IPS DF 4.7 (cell line): Measurements from ENCODE around the gene CCNE1.
"Not testable (repeated sequence)": the region's sequence is repeated elsewhere in the genome, so short reads cannot be mapped to it uniquely, and the experiment has no call there.

Experiments used
- DNase-seq: peaks from one replicate; pipeline ENCODE4 v3.0.0-alpha.2; 2013; ENCODE audit warnings: low spot score; ENCODE audit errors: extremely low read depth

Gene CCNE1

GRCh38 chr19:29813642-29814041 is 1.9 kb downstream of the CCNE1 start:
- no peak for DNase-seq

- DNase-seq: no peak
Measured at GRCh38 chr19:29815231-29815630, 3.4 kb downstream of the CCNE1 start.

- DNase-seq: no peak
Measured at GRCh38 chr19:29817316-29817715, 5.5 kb downstream of the CCNE1 start.

GRCh38 chr19:29819300-29819699 is 7.5 kb downstream of the CCNE1 start:
- DNase-seq: no peak

GRCh38 chr19:29819986-29820385 is 8.2 kb downstream of the CCNE1 start:
- DNase-seq: no peak

GRCh38 chr19:29823581-29824330 is 12.0 kb downstream of the CCNE1 start:
- no peak for DNase-seq

GRCh38 chr19:29825263-29825662 is 13.5 kb downstream of the CCNE1 start:
- DNase-seq: not testable (repeated sequence)

- no peak for DNase-seq
Measured at GRCh38 chr19:29831041-29831548, 19.3 kb downstream of the CCNE1 start.

GRCh38 chr19:29831686-29832085 is 19.9 kb downstream of the CCNE1 start:
- no peak for DNase-seq

GRCh38 chr19:29832801-29833200 is 21.0 kb downstream of the CCNE1 start:
- DNase-seq: no peak

GRCh38 chr19:29833614-29834261 is 21.9 kb downstream of the CCNE1 start:
- no peak for DNase-seq

GRCh38 chr19:29834991-29835846 is 23.4 kb downstream of the CCNE1 start:
- no peak for DNase-seq

GRCh38 chr19:29836409-29836825 is 24.6 kb downstream of the CCNE1 start:
- DNase-seq: no peak

- DNase-seq: no peak
Measured at GRCh38 chr19:29837448-29837981, 25.7 kb downstream of the CCNE1 start.

GRCh38 chr19:29837996-29838395 is 26.2 kb downstream of the CCNE1 start:
- no peak for DNase-seq

GRCh38 chr19:29840066-29840950 is 28.5 kb downstream of the CCNE1 start:
- no peak for DNase-seq

GRCh38 chr19:29841209-29841558 is 29.4 kb downstream of the CCNE1 start:
- no peak for DNase-seq

GRCh38 chr19:29841559-29842367 is 30.0 kb downstream of the CCNE1 start:
- DNase-seq: no peak

GRCh38 chr19:29842471-29843179 is 30.8 kb downstream of the CCNE1 start:
- DNase-seq: no peak
